Breast epithelium (tissue), 3 donors: ENCODE results near the gene RPS25.

ENCODE experiments used
- CTCF ChIP-seq, 3 donors: fragments of 450-650 bp; IDR thresholded peaks; one replicate each; pipeline ENCODE4 v1.5.1; 2016 to 2017; ENCODE audit warnings: antibody characterized with exemption in 3 of 3, mild to moderate bottlenecking in 3 of 3, moderate library complexity in 3 of 3
- POLR2A ChIP-seq: fragments of 450-650 bp; IDR thresholded peaks from one replicate; pipeline ENCODE4 v1.6.1; 2016; ENCODE audit warnings: antibody characterized with exemption, mild to moderate bottlenecking, moderate library complexity

- no peak for TF ChIP-seq POLR2A
- TF ChIP-seq CTCF (IDR thresholded peaks at IDR 0.05), result no peak
These were observed 8.0 kb upstream of the RPS25 start for GRCh38 chr11:119025978-119026766.
